ENCODE results near the gene ARHGAP26.

The ARHGAP26 gene

DNA sequence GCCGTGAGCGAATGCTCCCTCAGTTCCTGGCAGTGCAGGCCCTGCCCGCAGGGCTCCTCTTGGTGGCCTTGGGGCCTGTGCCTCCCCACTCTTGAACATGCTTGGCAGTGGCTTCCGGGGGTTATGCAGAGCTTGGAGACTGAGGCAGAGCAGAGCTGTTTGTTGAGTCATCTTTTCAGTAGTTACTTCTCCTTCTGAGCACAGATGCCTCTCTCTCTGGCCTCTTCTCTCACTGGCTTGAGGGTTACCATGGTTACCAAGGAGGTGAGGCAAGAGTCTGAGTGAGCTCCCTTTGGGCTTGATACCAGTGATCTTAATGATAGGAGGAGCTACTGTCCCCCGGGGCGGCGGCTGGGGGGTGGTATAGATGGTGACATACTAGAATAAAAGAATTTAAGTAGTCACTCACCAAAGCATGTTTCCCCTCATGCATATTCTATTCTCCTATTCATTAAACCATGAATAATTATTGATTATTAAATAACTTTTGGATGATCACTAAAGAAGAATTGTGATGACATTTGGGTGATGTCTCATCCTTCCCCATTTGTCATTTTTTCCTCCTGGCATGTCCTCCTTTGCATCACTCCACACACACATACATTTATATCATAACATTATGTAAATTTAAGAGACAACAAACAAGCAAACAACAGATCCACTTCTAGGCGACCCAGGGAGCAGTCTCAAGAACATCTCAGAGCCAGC lies 111.1 kb downstream of the ARHGAP26 start:
- peak; percentile 48 for DNase-seq

DNA sequence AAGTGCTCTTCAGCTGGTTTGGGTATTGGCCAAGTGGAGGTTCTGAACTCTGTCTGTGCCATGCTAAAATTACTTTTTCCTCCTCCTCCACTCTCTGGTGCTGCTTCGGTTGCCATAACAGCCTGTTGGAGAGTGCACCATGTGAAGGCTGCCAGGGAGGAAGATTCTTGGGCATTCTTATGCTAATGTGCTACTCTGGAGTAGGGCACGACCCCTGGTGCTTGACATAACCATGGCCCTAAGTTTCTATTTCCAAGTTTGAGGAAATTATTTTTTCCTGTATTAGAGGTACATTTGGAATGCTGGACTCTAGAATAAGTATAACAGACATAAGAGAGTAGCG lies 111.6 kb downstream of the ARHGAP26 start:
- no peak for DNase-seq

DNA sequence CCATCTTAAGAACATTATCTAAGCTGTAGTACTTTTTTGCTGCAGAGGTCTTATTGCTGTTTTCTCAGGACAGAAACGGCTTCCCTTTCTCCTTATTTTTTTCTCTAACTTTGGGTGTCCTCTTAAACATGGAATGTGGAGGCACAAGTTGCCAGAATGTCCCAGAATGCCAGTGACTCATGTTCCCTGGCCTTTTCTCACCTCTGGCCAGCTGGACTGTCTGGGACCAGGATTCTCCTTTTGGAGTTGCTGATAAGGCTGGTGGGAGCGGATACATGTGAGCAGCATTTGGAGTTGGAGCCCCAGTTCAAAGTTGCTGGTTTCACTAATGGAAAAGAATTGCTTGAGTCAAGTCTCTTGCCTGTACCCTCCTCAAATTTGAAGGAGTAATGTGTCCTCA lies 112.8 kb downstream of the ARHGAP26 start:
- DNase-seq, result no peak

DNA sequence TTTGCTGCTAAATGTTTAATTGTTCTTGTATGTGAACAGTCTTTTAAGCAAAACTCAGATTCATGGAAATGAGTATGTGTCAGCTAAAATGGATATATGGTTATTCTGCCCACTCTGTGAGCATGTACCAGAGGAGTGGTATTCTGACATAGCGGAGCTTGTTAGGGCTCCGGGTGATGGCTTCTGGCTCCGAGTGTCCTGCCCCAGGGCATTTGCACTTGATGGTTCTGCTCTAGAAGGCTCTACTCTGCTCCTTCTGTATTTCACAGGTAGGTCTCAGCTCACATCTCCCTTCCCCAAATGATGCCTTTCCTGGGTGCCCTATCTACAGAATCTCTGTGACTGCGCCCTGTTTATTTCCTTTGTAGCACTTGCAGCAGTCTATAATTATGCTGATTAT lies 113.3 kb downstream of the ARHGAP26 start:
- DNase-seq, result no peak

DNA sequence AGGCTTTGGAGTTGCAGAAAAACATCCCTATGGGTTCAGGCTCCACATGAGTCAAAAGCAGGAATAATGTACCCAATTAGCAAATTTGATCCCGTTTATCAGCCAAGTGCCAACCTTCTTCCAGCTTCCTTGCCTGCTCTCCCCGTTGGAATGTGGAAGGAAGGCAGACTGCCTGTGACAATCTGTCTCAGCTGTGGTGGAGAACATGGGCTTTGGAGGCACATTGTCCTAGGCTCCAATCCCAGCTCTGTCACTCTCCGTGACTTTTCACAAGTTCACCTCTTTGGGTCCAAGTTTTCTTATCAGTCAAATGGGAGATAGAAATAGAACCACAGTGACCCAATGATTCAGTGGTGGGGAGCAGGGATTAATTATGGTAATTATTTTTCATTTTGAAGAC lies 113.9 kb downstream of the ARHGAP26 start:
- no peak for DNase-seq

DNA sequence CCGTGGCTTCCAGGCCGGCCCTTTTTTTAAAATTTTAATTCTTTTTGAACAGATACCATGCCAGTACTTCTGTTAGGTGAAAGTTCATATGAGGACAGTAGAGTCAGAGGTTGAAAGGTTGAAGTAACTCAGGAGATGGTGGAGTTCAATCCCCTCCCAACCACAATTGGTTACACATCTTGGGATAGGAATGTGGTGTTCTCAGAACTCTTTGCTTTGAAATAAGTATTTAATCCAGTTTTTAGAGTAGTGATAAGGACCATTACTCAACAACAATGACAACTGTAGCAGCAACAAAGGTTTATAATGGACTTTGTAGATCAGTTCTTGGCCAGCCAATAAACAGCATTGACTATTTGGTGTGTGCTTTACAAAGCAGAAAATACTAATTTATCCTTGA lies 116.0 kb downstream of the ARHGAP26 start:
- no peak for DNase-seq

DNA sequence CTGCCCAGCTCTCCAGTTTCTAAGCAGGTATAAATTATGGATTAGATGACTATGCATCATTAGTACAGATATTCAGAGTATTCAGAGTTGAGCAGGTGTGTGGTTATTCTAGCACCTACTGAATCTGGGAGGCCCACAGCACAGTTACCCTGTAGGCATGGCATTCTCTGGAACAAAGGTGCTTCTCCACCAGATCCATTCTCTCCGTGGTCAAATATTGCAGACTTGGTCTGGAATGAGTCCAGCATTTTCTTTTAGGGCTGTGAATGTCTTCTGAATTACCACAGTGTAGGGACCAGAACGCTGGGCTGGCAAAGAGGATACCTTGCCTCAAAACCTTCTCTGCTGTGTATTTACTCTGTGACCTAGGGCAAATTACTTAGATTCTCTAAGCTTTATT lies 116.8 kb downstream of the ARHGAP26 start:
- DNase-seq, result no peak

DNA sequence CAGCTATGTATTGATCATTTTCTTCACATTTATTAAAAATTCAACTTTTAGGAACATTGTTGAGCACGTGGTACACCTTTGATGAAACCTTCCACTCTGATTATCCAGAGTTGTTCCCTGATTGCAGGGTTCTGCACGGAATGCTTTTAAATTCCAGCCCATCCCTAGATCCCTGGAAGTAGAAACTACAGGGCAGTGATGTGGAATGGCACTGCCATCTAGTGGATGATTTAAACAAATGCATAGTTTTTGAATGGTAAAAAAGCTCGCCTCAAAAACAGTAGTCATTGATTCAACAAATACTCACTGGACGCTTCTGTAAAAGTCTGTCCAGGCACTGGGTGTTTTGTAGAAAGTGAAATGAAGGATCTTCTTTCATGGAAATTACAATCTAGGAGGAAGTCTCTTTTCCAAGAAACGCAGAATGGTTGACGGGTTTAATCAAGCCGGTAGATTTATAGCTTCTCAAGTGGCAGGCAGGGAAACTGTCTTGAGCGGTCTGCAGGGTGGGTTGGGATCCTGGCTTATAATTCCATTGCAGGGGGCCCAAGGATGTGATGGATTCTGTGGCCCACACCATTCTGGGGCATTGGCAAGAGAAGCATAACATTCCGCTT lies 118.4 kb downstream of the ARHGAP26 start:
- DNase-seq, result peak; percentile 44

DNA sequence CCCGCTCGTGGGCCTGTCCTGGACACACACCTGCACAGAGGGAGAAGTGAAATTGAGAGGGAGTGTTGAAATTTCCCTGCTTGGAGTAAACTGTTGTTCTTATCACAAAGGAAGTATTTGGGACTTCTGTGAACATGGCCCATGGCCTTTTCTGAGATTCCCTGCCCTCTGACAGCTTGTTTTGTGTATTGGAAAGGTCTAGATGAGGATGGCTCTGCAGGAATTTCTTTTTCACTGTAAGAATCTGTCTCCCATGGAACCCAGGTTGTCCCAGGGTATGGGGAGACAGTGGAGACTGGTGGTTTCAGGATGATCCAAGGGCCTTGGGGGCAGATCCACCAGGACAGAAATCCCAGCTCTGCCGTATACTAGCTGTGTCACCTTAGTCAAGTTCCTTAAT lies 121.8 kb downstream of the ARHGAP26 start:
- DNase-seq, result no peak

DNA sequence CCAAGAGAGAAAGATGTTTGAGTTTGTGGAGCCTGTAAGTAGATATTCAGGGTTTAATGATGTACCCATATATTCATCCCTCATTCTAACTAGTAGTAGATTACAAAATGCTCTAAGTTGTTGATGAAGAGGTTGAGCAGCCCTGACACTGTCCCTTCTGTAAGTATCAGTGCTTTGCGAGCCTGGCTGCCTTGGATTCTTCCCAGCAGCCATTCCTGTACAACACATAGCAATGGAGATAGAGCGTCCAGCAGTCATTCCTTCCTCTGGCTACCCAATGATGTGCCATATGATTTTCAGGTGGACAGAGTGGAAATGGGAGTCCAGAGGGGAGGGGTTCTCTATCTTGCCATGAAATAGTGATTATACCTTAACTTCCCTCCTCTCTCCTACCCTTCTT lies 124.1 kb downstream of the ARHGAP26 start:
- no peak for DNase-seq

DNA sequence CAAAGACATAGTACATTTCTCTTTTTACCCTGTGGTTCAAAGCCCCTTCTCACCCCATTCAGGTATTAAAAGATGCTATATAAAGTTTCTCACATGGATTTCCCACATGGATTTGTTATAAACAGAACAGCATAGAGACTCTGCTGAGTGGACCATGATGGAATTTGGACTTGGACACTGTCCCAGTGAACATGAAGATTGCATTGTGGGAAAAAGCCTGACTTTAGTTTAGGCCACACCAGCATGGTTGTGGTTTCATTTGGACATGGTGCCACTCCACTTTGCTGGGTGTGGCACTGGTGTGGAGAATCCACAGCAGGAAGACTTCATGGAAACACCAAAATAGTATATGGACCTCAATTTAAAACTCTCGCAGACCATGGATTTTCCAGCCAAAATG lies 124.6 kb downstream of the ARHGAP26 start:
- DNase-seq, result no peak

DNA sequence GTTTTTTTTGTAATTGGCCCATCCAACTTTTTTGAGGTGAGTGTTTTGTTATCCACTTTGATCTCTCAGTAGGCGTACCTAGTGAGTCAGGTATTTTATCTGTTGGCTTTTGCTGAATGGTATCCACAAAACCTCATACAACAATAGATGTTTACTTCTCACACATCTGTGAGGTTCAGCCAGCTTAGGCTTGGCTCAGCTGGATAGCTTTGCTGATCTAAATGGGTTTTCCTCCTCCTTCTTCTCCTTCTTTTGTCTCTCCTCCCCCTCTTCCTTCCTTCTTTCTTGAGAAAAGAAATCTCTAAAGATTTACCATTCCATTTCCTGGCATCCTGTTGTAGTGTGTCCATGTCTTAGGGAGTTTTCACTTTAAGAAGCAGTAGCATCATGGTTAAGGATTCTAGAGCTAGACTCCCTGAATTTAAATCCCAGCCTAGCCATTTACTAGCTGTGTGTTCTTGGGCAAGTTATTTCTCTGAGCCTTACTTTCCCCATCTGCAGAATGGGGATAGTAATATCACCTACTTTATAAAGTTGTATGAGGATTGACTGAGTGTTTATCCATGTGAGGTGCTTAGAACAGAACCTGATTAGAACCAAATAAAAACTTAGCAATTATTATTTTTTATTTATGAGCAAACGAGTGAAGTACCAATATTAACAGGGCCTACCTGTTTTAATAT lies 126.3 kb downstream of the ARHGAP26 start:
- no peak for DNase-seq

DNA sequence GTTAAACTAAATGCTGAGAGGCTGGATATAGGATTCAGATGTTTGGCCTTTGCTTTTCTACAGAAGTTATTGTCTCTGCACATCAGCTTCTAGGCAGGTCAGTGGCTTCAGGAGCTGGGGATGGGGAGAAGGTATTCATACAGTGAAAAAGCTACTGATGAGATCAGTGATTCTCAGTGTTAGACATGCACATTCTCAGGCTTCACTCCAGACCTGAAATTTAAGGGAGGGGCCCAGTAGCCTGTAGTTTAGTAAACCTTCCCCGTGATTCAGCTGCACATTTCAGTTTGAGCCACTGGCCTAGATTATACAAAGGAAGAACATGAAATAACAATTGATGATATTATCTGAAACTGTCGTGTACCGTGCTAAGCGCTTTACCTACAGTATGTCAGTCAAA lies 127.2 kb downstream of the ARHGAP26 start:
- no peak for DNase-seq

DNA sequence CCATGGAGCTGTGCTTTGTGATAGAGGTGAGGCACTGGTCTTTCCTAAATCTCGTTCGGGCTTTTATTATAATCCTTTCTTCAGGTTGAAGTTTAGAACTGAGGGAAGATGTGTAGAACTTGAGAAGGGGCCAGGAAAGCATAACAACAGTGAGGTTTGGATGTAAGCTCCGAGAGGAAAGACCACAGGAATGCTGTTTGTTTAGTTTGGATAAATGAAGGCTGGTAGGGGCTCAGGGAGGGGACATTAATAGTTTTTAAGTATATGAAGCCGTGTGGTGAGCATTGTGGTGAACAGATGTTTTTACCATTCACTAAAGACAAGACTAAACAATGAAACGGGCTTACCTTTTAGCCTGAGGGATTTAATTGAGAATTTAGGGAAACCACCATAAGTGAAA lies 130.8 kb downstream of the ARHGAP26 start:
- DNase-seq, result no peak

DNA sequence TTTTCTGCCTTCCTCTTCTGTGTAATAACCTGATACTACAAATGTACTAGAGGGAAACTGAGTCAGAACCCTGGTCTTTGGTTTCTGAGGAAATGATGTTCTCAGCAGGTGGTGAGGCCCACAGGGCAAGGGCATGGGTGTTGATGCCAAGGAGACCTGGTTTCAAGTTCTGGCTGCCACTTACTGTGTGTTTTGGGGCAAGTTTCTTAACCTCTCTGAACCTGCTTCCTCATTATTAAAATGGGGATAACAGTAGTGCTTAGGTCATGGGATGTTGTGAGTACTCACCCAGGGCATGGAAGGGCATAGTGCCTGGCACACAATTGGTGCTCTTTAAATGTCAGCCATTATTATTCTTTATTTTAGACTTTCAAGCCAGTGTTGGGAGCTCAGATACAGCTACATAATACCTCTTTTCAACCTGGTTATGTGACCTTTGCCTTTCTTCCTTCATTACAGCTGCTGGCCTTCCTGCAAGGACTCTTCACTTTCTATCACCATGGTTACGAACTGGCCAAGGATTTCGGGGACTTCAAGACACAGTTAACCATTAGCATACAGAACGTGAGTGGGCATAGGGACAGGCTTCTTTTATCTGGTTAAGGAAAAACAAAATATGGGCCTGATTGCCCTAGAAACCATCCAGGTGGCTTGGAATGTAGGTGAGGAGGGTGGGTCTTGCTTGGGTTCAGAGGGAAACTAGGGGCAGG lies 131.5 kb downstream of the ARHGAP26 start:
- no peak for DNase-seq

DNA sequence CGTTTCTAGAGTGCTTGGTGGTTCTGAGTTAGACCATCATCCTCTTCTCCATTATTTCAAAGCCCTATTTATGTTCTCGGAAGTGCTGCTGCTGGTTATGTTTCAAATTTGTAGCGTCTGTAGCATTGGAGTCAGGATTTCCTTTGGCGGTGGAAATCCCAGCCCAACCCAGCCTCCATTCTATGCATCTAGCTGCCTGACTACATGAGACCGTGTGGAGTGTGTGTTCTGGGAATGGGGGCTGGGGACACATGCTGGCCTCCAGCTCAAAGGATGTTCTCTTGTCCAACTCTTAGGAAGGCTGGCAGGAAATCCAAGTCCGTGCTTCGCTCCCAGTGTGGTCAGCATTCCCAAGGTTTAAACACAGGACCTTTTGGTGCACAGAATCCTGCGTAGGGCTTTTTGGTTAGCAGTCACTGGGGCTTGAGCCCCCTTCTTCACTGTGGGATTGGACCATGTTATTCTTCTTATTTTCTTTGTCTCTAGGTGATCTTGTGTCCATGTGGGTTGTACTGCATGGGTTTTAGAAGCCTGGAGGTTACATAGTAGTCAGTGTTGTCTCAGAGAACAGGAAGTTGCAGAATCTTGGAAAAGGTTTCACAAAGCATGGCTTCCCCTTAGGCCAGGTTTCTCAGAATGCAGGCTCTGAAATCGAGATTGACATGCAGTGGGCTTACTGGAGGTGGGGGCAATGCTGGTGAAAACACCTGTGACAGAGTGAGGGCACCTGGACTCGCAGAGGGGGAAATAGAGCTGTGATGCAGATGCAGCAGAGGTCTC lies 132.2 kb downstream of the ARHGAP26 start:
- DNase-seq, result no peak

DNA sequence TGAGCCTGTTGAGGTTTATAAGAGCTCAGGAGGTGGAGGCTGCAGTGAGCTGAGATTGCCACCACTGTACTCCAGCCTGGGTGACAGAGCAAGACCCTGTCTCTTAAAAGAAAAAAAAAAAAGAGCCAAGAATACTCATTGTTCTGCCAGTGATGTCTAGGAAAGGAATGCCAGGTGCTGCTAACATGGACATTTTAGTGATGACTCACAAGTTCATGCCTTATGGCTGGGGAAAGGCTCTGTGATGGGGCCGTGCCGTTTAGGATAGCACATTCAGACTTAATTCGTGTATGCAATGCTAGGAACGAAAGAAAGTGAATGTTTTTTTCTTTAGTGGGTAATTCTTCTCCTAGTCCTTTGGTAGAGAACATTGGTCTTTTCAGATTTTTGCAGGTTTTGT lies 134.2 kb downstream of the ARHGAP26 start:
- no peak for DNase-seq

DNA sequence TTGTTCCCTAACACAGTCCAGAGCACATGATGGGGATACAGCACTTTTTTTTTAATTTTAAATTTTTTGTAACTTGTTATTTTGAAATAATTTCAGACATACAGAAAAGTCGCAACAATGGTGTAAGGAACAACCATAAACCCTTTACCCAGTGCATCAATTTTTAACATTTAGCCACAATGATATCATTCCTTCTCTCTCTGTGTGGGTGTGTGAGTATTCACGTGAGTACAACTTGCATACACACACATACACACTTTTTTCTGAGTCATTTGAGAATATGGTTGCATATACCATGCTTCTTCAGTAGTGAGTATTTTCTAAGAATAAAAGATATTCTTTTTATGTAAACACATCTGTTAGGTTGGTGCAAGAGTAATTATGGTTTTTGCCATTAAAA lies 135.2 kb downstream of the ARHGAP26 start:
- no peak for DNase-seq

DNA sequence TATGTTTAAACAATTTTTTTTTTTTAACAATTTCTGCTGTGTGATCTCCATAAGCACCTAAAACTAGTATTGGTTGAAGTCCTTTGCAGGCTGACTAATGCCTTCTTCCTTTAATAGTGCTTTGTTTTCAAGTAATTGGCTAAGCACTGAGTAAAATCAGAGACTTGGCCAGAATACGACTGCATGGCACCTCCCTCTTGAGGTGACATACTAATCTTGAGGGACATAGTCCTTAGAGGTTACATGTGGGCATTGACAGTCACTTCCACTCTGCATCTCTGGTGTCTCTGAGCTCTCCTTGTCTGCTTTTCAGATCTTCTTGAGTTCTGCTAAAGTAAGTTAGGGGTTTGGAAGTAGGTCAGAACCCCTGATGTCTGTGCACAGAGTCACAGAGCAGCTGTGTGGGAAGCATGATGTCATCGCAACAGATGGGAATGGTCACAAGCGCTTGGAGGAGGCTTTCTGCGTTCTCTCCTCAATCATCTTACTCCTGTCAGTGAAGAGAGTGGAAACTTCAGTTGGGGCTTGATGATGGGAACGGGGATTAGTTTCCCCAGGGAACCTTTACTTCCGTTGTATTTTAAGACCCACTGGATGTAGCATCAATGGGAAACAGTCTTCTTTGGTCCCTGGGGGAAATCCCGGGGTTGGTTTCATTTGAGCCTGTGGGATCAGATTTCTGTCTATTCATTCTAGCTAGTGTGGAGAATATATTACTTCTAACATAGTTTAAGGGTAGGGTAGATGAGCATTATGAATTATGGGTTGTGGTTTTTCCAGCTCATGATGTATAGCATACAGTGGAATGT lies 136.9 kb downstream of the ARHGAP26 start:
- DNase-seq, result no peak

DNA sequence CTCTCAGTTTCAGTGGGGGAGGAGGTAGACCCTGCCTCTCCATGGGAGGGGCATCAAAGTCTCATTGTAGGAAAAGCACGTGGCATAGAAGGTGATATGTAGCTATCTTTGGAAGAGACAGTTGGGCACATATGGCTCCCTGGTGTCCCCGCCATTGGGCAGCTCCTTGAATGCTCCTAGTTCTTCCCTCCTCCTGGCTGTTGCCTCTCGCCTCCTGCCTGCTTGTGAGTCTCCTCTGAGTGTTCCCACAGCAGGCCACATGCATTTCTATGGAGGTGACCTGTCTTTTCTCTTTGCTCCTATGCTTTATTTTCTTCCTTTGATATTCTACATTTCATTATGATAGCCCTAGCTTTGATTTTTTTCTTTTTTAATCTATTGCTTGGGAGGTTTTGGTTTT lies 138.5 kb downstream of the ARHGAP26 start:
- no peak for DNase-seq

DNA sequence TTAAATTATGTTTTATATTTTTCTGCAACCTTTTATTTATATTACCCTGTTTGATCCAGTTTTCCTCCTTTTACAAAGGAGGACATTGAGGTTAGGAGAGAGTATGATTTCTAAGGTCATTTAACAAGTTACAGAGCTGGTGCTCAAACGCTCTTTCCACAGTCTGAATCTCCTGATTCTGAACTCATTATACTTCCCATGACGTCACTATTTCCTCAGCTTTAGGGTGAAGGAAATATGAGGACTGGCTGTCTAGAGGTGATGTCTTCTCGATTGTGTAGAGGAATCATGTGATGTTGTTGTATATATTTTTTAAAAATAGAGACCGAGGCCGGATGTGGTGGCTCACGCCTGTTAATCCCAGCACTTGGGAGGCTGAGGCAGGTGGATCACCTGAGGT lies 140.0 kb downstream of the ARHGAP26 start:
- no peak for DNase-seq

DNA sequence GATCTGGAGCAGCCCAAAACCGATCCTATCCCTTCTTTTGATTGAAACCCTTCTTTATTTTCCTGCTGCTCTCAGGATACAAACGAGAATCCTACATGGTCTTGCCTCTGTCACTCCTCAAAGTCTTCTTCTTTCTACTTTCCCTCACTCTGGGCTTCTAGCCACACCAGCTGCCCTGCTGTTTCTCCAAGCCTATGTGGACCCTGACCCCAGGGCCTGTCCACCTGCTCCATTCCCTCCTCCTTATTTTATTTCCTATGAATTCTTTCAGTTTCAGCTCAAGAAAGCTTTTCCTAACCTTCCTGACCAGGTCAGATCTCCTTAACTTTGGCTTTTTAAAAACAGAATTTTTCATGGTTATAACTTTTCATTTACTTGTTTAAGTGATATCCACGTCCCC lies 141.0 kb downstream of the ARHGAP26 start:
- no peak for DNase-seq

Measured in hematopoietic multipotent progenitor cell treated with erythropoietin and hydrocortisone succinate and interleukin-3 and kit ligand, for 8 days (in vitro differentiated cells).